IMR-90 (cell line): ENCODE measurements around the gene MINDY2. TPM values are rescaled to one million over a fixed set of nuclear protein-coding genes. Genes with fewer than 3 reads are reported as not detected.
A peak's percentile ranks its signal among the peaks of the same experiment; 100 is the strongest.

Experiments used
- ATAC-seq: fragments of 200-7000 bp; cut with Tn5 transposase; 2 replicates; pipeline ENCODE4 v1.9.1; 2020; ENCODE audit warnings: low read depth, mild to moderate bottlenecking, moderate library complexity
- BruUV-seq: library from RNA; stranded (reverse); fragments of 400-500 nt; replicated peaks from 2 replicates; lab custom pipeline; 2021; lab: Mats Ljungman, UMichigan
- CTCF ChIA-PET: fragments of 300-600 bp; formaldehyde crosslinking; extraction: SDS; loops from one replicate; lab custom pipeline; 2021; ENCODE audit warnings: antibody characterized with exemption; lab: Yijun Ruan, JAX
- POLR2A ChIA-PET: fragments of 300-600 bp; sonication (Branson Sonifier 250); formaldehyde crosslinking; loops from one replicate; lab custom pipeline; 2022; ENCODE audit warnings: antibody characterized with exemption; ENCODE audit not compliant: unreplicated experiment; lab: Charles Lee
- DNase-seq: peaks from one replicate; pipeline ENCODE4 v3.0.0; 2013
- H2AFZ ChIP-seq: replicated peaks from 2 replicates; pipeline ENCODE3; 2013; ENCODE audit warnings: low read length, mild to moderate bottlenecking; ENCODE audit not compliant: poor library complexity
- H2AK5ac ChIP-seq: 2 replicates; pipeline ENCODE4 v1.6.1; 2013; ENCODE audit warnings: low read depth, low read length, inconsistent platforms
- H2AK9ac ChIP-seq: replicated peaks from 2 replicates; pipeline ENCODE3; 2013; ENCODE audit warnings: mild to moderate bottlenecking, low read depth, low read length, moderate library complexity; ENCODE audit not compliant: poor library complexity
- H2BK120ac ChIP-seq: 2 replicates; pipeline ENCODE4 v1.6.1; 2013; ENCODE audit warnings: low read depth, low read length, inconsistent platforms
- H2BK15ac ChIP-seq: 3 replicates; pipeline ENCODE4 v1.6.1; 2013; ENCODE audit warnings: low read depth, low read length, inconsistent platforms
- H2BK20ac ChIP-seq: 2 replicates; pipeline ENCODE4 v1.6.1; 2013; ENCODE audit warnings: low read depth, mild to moderate bottlenecking, inconsistent platforms, low read length, moderate library complexity
- H2BK5ac ChIP-seq: 2 replicates; pipeline ENCODE4 v1.6.1; 2013; ENCODE audit warnings: mild to moderate bottlenecking, low read depth, low read length, inconsistent platforms; ENCODE audit not compliant: poor library complexity, severe bottlenecking
- H3K14ac ChIP-seq: replicated peaks from 2 replicates; pipeline ENCODE4 v1.6.1; 2013; ENCODE audit warnings: low read depth, low read length, inconsistent platforms
- H3K18ac ChIP-seq: 2 replicates; pipeline ENCODE4 v1.6.1; 2013; ENCODE audit warnings: low read depth, low read length, control low read depth
- H3K23ac ChIP-seq: 2 replicates; pipeline ENCODE4 v1.6.1; 2013; ENCODE audit warnings: low read depth, low read length, inconsistent platforms
- H3K27ac ChIP-seq: 2 replicates; pipeline ENCODE4 v1.5.1; 2013; ENCODE audit warnings: mild to moderate bottlenecking, control low read depth, low read length; ENCODE audit not compliant: insufficient read depth
- H3K27me3 ChIP-seq: 2 replicates; pipeline ENCODE4 v1.6.1; 2013; ENCODE audit warnings: low read length; ENCODE audit not compliant: control insufficient read depth, insufficient read depth
- H3K36me3 ChIP-seq: 2 replicates; pipeline ENCODE4 v1.6.1; 2013; ENCODE audit warnings: low read length, mixed read lengths; ENCODE audit not compliant: control insufficient read depth, insufficient read depth
- H3K4ac ChIP-seq: 2 replicates; pipeline ENCODE4 v1.6.1; 2013; ENCODE audit warnings: low read depth, low read length, inconsistent platforms
- H3K4me1 ChIP-seq: 2 replicates; pipeline ENCODE4 v1.6.1; 2013; ENCODE audit warnings: low read length, mixed read lengths; ENCODE audit not compliant: control insufficient read depth, insufficient read depth
- H3K4me2 ChIP-seq: 2 replicates; pipeline ENCODE4 v1.6.1; 2013; ENCODE audit warnings: low read depth, mild to moderate bottlenecking, control low read depth, low read length, moderate library complexity
- H3K4me3 ChIP-seq: 2 replicates; pipeline ENCODE4 v1.5.1; 2013; ENCODE audit warnings: low read depth, mild to moderate bottlenecking, control low read depth, low read length, moderate library complexity; ENCODE audit not compliant: insufficient read depth
- H3K56ac ChIP-seq: 2 replicates; pipeline ENCODE4 v1.6.1; 2013; ENCODE audit warnings: low read length, inconsistent platforms; ENCODE audit not compliant: insufficient read depth; ENCODE audit errors: extremely low read depth
- H3K79me1 ChIP-seq, 2 experiments: 2 replicates each; pipeline ENCODE4 v1.6.1; 2013; ENCODE audit warnings: low read length in 2 of 2, inconsistent platforms in 1 of 2, low read depth in 1 of 2
- H3K9ac ChIP-seq: 2 replicates; pipeline ENCODE4 v1.6.1; 2013; ENCODE audit warnings: low read depth, low read length, control low read depth
- H3K9me1 ChIP-seq: 2 replicates; pipeline ENCODE4 v1.6.1; 2013; ENCODE audit warnings: low read length, inconsistent platforms; ENCODE audit not compliant: insufficient read depth
- H3K9me3 ChIP-seq: 2 replicates; pipeline ENCODE4 v1.6.1; 2013; ENCODE audit warnings: low read length; ENCODE audit not compliant: control insufficient read depth, insufficient read depth
- H4K20me1 ChIP-seq: 2 replicates; pipeline ENCODE4 v1.6.1; 2013; ENCODE audit warnings: low read length, inconsistent platforms; ENCODE audit not compliant: insufficient read depth
- H4K5ac ChIP-seq: 2 replicates; pipeline ENCODE4 v1.6.1; 2013; ENCODE audit warnings: mild to moderate bottlenecking, low read depth, low read length, control low read depth
- H4K8ac ChIP-seq, 2 experiments: 2 replicates each; pipeline ENCODE4 v1.6.1; 2013; ENCODE audit warnings: low read depth in 2 of 2, low read length in 2 of 2, control low read depth in 1 of 2, inconsistent platforms in 1 of 2
- H4K91ac ChIP-seq: 2 replicates; pipeline ENCODE4 v1.6.1; 2013; ENCODE audit warnings: low read depth, low read length, inconsistent platforms; ENCODE audit not compliant: insufficient read depth
- BHLHE40 ChIP-seq: fragments of 150-350 bp; IDR thresholded peaks from 2 replicates; pipeline ENCODE4 v1.6.1; 2016; ENCODE audit warnings: mild to moderate bottlenecking, low read depth, low read length
- CEBPB ChIP-seq: IDR thresholded peaks from 2 replicates; pipeline ENCODE4 v1.6.1; 2012; ENCODE audit warnings: low read depth, low read length, improper control_type of control experiment
- FOS ChIP-seq: fragments of 150-350 bp; IDR thresholded peaks from 2 replicates; pipeline ENCODE4 v1.6.1; 2016; ENCODE audit warnings: low read depth, low read length
- MXI1 ChIP-seq: IDR thresholded peaks from 2 replicates; pipeline ENCODE4 v1.6.1; 2012; ENCODE audit warnings: low read depth, mild to moderate bottlenecking, low read length, moderate library complexity, borderline replicate concordance
- RAD21 ChIP-seq: IDR thresholded peaks from 2 replicates; pipeline ENCODE4 v1.6.1; 2012; ENCODE audit warnings: low read length, improper control_type of control experiment
- RFX5 ChIP-seq: IDR thresholded peaks from 2 replicates; pipeline ENCODE4 v1.8.0; 2012; ENCODE audit warnings: low read depth, mild to moderate bottlenecking, low read length, moderate library complexity
- SMC3 ChIP-seq: fragments of 150-350 bp; IDR thresholded peaks from 2 replicates; pipeline ENCODE4 v1.6.1; 2016; ENCODE audit warnings: low read depth, mild to moderate bottlenecking, antibody characterized with exemption, low read length, moderate library complexity
- WGBS, 2 experiments: methylation state at CpG; one replicate each; pipeline versions ENCODE4 v1.1.5 to v1.1.7; 2013; ENCODE audit warnings: missing lambda C conversion rate in 2 of 2; ENCODE audit not compliant: insufficient read length in 1 of 2; ENCODE audit errors: extremely low coverage in 2 of 2; 5-methylcytosine and 5-hydroxymethylcytosine counted together
- dilution Hi-C: fragments of 300-500 bp; cut with HindIII; formaldehyde crosslinking; loops from one replicate; pipeline ENCODE4 v1.14.3; 2018; ENCODE audit warnings: low sequenced_read_pairs; ENCODE audit not compliant: unreplicated experiment
- in situ Hi-C: fragments of 300-500 bp; cut with MboI; formaldehyde crosslinking; loops from 3 replicates; pipeline ENCODE4 v1.14.3; 2019; ENCODE audit warnings: low sequenced_read_pairs, inconsistent platforms, mixed read lengths
- intact Hi-C: fragments of 100-400 bp; cut with micrococcal nuclease; formaldehyde crosslinking; loops from 2 replicates; pipeline ENCODE4 v1.10.0; 2022
- polyA plus RNA-seq, 3 experiments: library from polyadenylated mRNA; depleted of rRNA; stranded (reverse); fragments of >200 nt; gene quantifications; 2 replicates each; pipeline ENCODE4 v1.2.3, GENCODE V29; 2012; ENCODE audit warnings: low replicate concordance in 1 of 3
- total RNA-seq: library from RNA; depleted of rRNA; stranded (reverse); fragments of >200 nt; gene quantifications from 2 replicates; pipeline ENCODE4 v1.2.3, GENCODE V29; 2012
- TF ChIP-seq, protein P1 (sequence below): fragments of 150-350 bp; IDR thresholded peaks from 2 replicates; pipeline ENCODE4 v1.6.1; 2016; ENCODE audit warnings: low read depth, mild to moderate bottlenecking, low read length, moderate library complexity, borderline replicate concordance
- TF ChIP-seq, protein P2 (sequence below): conservative IDR thresholded peaks from 2 replicates; pipeline ENCODE4 v1.5.1; 2012; ENCODE audit warnings: mild to moderate bottlenecking, low read depth, low read length, improper control_type of control experiment

The MINDY2 gene
- total and polyA plus RNA-seq, 2 of the 4 experiments (the other 2 are of a cell fraction): 4.0 to 9.3 TPM

GRCh38 chr15:58785355-58785754 is 14.3 kb downstream of the MINDY2 start:
- peaks cover 5% of the 10 kb centered on the region for H3K36me3 ChIP-seq
- H2BK20ac ChIP-seq: no peak overlapping the region
- no peak overlapping the region for H2BK15ac ChIP-seq
- H3K18ac ChIP-seq: no peak overlapping the region
- peaks cover 26% of the 10 kb centered on the region for H4K20me1 ChIP-seq
- intact Hi-C loops (no loop called here), in situ Hi-C loops (no loop called here), dilution Hi-C loops (no loop called here)
- H3K79me1 ChIP-seq: peaks cover 16 to 50% of the 10 kb centered on the region in 2 experiments
- no peak overlapping the region for H2BK120ac ChIP-seq
- H3K9me1 ChIP-seq: peaks cover 8% of the 10 kb centered on the region; the same call in 1 of the 2 replicates
- H2AK9ac ChIP-seq: no peak overlapping the region
- no peak overlapping the region for H4K5ac ChIP-seq
- no peaks in the 10 kb centered on the region for H3K9me3 ChIP-seq
- peaks cover 7% of the 10 kb centered on the region; the same call in 1 of the 2 replicates for H3K4me1 ChIP-seq
- no peak overlapping the region for H2AK5ac ChIP-seq
- H3K14ac ChIP-seq: no peak overlapping the region
- no peak overlapping the region for H3K4ac ChIP-seq
- no peak overlapping the region for H2AFZ ChIP-seq
- H3K4me2 ChIP-seq: peak overlapping the region; percentile 52
- H2BK5ac ChIP-seq: no peak overlapping the region
- ChIA-PET POLR2A (no interaction called here), CTCF (interaction anchor here (1.0 kb wide), 1 partner anchor 11 kb away, joined by 3 read pairs; no protein-coding TSS in a partner anchor)
- no peak overlapping the region for H3K23ac ChIP-seq
- H4K8ac ChIP-seq: no peak overlapping the region
- ATAC-seq (peak; percentile 60), DNase-seq (no peak)
- H3K56ac ChIP-seq: no peak overlapping the region
- WGBS, 2 experiments: 43% methylated on average over 6 of the region's 6 CpGs; no CpG with 5 or more reads in 1 of the 2 experiments
- no TSS peak for BruUV-seq
- H3K9ac ChIP-seq: no peak overlapping the region
- no peak overlapping the region for H3K4me3 ChIP-seq
- H3K27me3 ChIP-seq: no peaks in the 10 kb centered on the region
- no peak overlapping the region for H4K91ac ChIP-seq
- peak overlapping the region; percentile 57; the same call in 1 of the 2 replicates for H3K27ac ChIP-seq
- TF ChIP-seq FOS (no peak), RFX5 (no peak), RAD21 (no peak), MXI1 (no peak), CEBPB (no peak), BHLHE40 (no peak), SMC3 (no peak)
- TF ChIP-seq, protein P1, sequence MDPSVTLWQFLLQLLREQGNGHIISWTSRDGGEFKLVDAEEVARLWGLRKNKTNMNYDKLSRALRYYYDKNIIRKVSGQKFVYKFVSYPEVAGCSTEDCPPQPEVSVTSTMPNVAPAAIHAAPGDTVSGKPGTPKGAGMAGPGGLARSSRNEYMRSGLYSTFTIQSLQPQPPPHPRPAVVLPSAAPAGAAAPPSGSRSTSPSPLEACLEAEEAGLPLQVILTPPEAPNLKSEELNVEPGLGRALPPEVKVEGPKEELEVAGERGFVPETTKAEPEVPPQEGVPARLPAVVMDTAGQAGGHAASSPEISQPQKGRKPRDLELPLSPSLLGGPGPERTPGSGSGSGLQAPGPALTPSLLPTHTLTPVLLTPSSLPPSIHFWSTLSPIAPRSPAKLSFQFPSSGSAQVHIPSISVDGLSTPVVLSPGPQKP: no peak
- TF ChIP-seq, protein P2, sequence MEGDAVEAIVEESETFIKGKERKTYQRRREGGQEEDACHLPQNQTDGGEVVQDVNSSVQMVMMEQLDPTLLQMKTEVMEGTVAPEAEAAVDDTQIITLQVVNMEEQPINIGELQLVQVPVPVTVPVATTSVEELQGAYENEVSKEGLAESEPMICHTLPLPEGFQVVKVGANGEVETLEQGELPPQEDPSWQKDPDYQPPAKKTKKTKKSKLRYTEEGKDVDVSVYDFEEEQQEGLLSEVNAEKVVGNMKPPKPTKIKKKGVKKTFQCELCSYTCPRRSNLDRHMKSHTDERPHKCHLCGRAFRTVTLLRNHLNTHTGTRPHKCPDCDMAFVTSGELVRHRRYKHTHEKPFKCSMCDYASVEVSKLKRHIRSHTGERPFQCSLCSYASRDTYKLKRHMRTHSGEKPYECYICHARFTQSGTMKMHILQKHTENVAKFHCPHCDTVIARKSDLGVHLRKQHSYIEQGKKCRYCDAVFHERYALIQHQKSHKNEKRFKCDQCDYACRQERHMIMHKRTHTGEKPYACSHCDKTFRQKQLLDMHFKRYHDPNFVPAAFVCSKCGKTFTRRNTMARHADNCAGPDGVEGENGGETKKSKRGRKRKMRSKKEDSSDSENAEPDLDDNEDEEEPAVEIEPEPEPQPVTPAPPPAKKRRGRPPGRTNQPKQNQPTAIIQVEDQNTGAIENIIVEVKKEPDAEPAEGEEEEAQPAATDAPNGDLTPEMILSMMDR: no peak
